ENCODE results near the gene IQCM.
"Not testable (repeated sequence)": the region's sequence is repeated elsewhere in the genome, so short reads cannot be mapped to it uniquely, and the experiment has no call there.

IQCM gene

DNA sequence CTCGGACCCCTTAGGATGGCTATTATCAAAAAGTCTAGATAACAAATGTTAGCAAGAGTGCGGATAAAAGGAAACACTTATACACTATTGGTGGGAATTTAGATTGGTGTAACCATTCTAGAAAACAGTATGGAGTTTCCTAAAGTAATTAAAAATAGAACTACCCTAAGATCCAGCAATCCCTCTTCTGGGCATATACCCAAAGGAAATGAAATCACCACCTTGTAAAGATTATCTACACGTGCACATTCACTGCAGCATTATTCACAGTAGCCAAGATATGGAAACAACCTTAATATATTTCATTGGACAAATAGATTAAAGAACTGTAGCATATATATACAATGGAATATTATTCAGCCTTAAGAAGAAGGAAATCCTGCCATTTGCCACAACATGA is 462.4 kb downstream of the IQCM start:
- Histone ChIP-seq H3K36me3 (ENCODE audit: control insufficient read depth, insufficient read depth, low read length) (no peaks in the 10 kb centered on the region), H3K4me3 (replicated peaks; ENCODE audit: low read depth, low read length) (no peak overlapping the region), H3K27me3 (replicated peaks; ENCODE audit: control insufficient read depth, insufficient read depth, low read length) (no peaks in the 10 kb centered on the region)
- no peak for DNase-seq (ENCODE audit: extremely low read depth, insufficient read length)
- TF ChIP-seq, protein P1, sequence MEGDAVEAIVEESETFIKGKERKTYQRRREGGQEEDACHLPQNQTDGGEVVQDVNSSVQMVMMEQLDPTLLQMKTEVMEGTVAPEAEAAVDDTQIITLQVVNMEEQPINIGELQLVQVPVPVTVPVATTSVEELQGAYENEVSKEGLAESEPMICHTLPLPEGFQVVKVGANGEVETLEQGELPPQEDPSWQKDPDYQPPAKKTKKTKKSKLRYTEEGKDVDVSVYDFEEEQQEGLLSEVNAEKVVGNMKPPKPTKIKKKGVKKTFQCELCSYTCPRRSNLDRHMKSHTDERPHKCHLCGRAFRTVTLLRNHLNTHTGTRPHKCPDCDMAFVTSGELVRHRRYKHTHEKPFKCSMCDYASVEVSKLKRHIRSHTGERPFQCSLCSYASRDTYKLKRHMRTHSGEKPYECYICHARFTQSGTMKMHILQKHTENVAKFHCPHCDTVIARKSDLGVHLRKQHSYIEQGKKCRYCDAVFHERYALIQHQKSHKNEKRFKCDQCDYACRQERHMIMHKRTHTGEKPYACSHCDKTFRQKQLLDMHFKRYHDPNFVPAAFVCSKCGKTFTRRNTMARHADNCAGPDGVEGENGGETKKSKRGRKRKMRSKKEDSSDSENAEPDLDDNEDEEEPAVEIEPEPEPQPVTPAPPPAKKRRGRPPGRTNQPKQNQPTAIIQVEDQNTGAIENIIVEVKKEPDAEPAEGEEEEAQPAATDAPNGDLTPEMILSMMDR (IDR thresholded peaks at IDR 0.05; ENCODE audit: insufficient read depth, low read length, poor library complexity, severe bottlenecking): no peak

DNA sequence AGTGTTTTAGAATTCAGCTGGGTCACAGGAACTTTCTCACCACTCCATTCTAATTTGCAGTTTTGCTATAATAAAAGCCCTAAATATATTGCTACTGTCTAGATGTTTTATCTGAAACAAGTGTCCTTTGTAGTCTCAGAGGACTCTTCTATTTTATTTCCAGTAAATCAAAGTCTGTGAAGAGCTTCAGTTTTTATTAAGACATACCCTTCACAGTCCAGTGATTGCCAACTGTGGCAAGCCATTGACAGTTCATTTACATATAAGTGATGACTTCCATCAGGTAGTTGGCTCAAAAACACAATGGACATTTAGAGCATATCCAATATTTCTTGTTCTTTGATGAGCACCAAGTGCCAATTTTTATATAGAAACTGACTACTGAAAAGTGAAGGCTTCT is 466.1 kb downstream of the IQCM start:
- Histone ChIP-seq H3K27me3 (replicated peaks; ENCODE audit: control insufficient read depth, insufficient read depth, low read length) (no peaks in the 10 kb centered on the region), H3K4me3 (replicated peaks; ENCODE audit: low read depth, low read length) (no peak overlapping the region), H3K36me3 (ENCODE audit: control insufficient read depth, insufficient read depth, low read length) (no peaks in the 10 kb centered on the region)
- TF ChIP-seq, protein P1 (IDR thresholded peaks at IDR 0.05; ENCODE audit: insufficient read depth, low read length, poor library complexity, severe bottlenecking): no peak
- no peak for DNase-seq (ENCODE audit: extremely low read depth, insufficient read length)

DNA sequence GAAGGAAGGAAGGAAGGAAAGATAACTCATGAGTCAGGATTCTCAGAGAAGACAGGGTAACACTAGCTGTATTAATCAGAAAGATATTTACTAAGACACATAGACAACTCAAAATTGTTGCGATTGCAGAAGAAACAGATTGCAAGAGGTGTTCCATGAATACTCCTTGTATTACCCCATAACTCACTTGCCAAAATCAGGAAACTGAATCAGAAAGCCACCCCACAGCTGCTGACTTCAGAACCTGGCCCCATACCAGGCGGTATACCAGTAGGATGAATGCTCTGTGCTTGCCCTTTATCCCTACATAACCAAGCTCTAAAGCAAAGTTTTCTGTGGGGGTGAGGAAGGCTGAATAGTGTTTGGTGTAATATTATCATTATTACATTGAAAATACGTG is 468.5 kb downstream of the IQCM start:
- TF ChIP-seq, protein P1 (IDR thresholded peaks at IDR 0.05; ENCODE audit: insufficient read depth, low read length, poor library complexity, severe bottlenecking): no peak
- H3K4me3 ChIP-seq (replicated peaks; ENCODE audit: low read depth, low read length): no peak overlapping the region
- H3K36me3 ChIP-seq (ENCODE audit: control insufficient read depth, insufficient read depth, low read length): no peaks in the 10 kb centered on the region
- DNase-seq (ENCODE audit: extremely low read depth, insufficient read length): no peak
- no peaks in the 10 kb centered on the region for H3K27me3 ChIP-seq (replicated peaks; ENCODE audit: control insufficient read depth, insufficient read depth, low read length)

DNA sequence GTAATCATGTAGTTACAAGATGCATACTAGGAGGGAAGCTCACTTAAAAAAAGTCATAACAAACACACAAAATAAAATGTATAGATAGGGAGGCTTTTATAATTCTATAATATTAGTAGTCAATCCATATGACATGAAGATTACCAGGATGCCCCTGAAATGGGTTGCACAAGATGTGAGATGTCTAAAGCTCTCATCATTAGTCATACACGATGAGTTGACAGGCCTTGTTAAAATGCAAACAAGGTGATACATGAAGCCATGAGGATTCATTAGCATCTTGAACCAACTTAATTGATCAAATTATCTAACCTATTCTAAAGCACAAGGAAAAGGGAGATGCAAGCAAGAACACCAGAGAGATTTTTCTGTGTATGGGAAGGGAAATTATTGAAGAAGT is 470.2 kb downstream of the IQCM start:
- Histone ChIP-seq H3K4me3 (replicated peaks; ENCODE audit: low read depth, low read length) (no peak overlapping the region), H3K36me3 (ENCODE audit: control insufficient read depth, insufficient read depth, low read length) (no peaks in the 10 kb centered on the region), H3K27me3 (replicated peaks; ENCODE audit: control insufficient read depth, insufficient read depth, low read length) (no peaks in the 10 kb centered on the region)
- no peak for DNase-seq (ENCODE audit: extremely low read depth, insufficient read length)
- TF ChIP-seq, protein P1 (IDR thresholded peaks at IDR 0.05; ENCODE audit: insufficient read depth, low read length, poor library complexity, severe bottlenecking): no peak

DNA sequence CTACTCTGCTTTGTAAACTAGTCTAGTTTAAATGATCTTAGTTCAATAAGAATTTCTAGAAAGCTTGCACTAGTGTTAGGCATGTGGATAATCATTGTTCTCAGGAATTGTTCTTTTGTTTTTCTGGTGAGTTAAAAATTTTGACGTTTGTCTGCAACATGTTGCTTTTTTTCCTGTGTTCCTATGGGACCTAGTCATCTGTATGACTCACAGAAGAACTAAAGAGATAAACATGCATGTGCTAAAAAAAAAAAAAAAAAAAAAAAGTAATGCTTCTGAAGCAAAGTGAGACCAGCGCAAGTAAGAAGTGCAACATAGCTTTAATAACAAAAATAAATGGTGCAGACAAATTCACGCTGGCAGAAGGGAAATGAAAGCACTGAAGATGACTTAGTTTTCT is 471.2 kb downstream of the IQCM start:
- Histone ChIP-seq H3K4me3 (replicated peaks; ENCODE audit: low read depth, low read length) (no peak overlapping the region), H3K36me3 (ENCODE audit: control insufficient read depth, insufficient read depth, low read length) (no peaks in the 10 kb centered on the region), H3K27me3 (replicated peaks; ENCODE audit: control insufficient read depth, insufficient read depth, low read length) (no peaks in the 10 kb centered on the region)
- TF ChIP-seq, protein P1 (IDR thresholded peaks at IDR 0.05; ENCODE audit: insufficient read depth, low read length, poor library complexity, severe bottlenecking): no peak
- DNase-seq (ENCODE audit: extremely low read depth, insufficient read length): no peak

DNA sequence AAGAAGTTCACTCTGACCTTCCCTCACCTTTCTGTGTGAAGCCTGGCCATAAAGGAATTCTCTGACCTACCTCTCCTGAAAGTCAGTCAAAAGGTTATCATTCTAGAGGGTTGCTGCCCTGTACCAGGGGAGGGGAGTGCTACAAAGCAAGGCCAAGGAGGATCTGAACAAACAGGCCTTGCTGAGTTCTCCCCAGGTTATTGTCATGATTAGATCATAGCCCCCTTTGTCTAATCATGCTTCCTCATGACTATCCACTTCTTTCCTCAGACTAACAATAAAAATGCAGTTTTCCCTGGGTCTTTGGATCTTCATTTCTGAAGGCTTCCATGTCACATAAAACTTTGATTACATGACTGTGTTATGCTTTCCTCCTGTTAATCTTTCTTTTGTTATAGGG is 472.0 kb downstream of the IQCM start:
- Histone ChIP-seq H3K27me3 (replicated peaks; ENCODE audit: control insufficient read depth, insufficient read depth, low read length) (no peaks in the 10 kb centered on the region), H3K4me3 (replicated peaks; ENCODE audit: low read depth, low read length) (no peak overlapping the region), H3K36me3 (ENCODE audit: control insufficient read depth, insufficient read depth, low read length) (no peaks in the 10 kb centered on the region)
- DNase-seq (ENCODE audit: extremely low read depth, insufficient read length): no peak
- TF ChIP-seq, protein P1 (IDR thresholded peaks at IDR 0.05; ENCODE audit: insufficient read depth, low read length, poor library complexity, severe bottlenecking): no peak

DNA sequence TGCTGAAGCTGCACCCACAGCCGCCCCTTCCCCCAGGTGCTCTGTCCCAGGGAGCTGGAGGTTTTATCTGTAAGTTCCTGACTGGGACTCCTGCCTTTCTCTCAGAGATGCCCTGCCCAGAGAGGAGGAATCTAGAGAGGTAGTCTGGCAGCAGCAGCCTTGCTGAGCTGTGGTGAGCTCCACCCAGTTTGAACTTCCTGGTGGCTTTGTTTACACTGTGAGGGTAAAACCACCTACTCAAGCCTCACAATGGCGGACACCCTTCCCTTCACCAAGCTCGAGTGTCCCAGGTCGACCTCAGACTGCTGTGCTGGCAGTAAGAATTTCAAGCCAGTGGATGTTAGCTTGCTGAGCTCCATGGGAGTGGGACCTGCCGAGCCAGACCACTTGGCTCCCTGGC is 474.5 kb downstream of the IQCM start:
- H3K27me3 ChIP-seq (replicated peaks; ENCODE audit: control insufficient read depth, insufficient read depth, low read length); H3K36me3 ChIP-seq (ENCODE audit: control insufficient read depth, insufficient read depth, low read length); DNase-seq (ENCODE audit: extremely low read depth, insufficient read length); H3K4me3 ChIP-seq (replicated peaks; ENCODE audit: low read depth, low read length): not testable (repeated sequence)
